ENCODE results near the gene TAGLN. TPM values are rescaled to one million over a fixed set of nuclear protein-coding genes. Genes with fewer than 3 reads are reported as not detected.
"Not testable (repeated sequence)": the region's sequence is repeated elsewhere in the genome, so short reads cannot be mapped to it uniquely, and the experiment has no call there.

The TAGLN gene
- total RNA-seq, 2 experiments from 2014 or later = 8.4 to 9.5 TPM

DNA sequence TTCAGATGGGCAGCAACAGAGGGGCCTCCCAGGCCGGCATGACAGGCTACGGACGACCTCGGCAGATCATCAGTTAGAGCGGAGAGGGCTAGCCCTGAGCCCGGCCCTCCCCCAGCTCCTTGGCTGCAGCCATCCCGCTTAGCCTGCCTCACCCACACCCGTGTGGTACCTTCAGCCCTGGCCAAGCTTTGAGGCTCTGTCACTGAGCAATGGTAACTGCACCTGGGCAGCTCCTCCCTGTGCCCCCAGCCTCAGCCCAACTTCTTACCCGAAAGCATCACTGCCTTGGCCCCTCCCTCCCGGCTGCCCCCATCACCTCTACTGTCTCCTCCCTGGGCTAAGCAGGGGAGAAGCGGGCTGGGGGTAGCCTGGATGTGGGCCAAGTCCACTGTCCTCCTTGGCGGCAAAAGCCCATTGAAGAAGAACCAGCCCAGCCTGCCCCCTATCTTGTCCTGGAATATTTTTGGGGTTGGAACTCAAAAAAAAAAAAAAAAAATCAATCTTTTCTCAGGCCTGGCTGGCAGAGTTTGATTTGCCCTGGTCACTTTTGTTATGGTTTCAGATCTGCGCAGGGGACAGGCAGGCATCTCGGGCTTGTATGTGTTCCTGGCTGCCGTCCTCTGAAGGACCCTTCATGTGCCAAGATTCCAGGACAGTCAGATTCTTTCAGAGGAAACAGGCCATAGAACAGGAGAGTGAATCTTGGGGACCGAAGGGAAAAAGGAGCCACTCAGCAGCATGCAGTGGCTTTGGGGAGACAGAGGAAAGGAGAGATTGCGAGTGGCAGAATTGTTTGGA lies 5.3 kb downstream of the TAGLN start:
- no peak overlapping the region for H3K4me3 ChIP-seq (ENCODE audit: low read length)
- intact Hi-C loops (cut with DNase I, micrococcal nuclease) = no loop called here
- no peak for DNase-seq
- H3K27me3 ChIP-seq (ENCODE audit: control insufficient read depth in 1 of 2, insufficient read depth in 2 of 2, low read length in 2 of 2) = no peaks in the 10 kb centered on the region
- Mint-ChIP-seq H3K4me1 (ENCODE audit: low read depth) (no peaks in the 10 kb centered on the region), H3K36me3 (ENCODE audit: low read depth) (peaks cover 37% of the 10 kb centered on the region), H3K27ac (peak overlapping the region; percentile 51), H3K9me3 (no peaks in the 10 kb centered on the region), H3K27me3 (no peaks in the 10 kb centered on the region), H3K4me3 (no peak overlapping the region)
- H3K36me3 ChIP-seq (ENCODE audit: insufficient read depth, low read length) = peaks cover 32% of the 10 kb centered on the region
- H3K27ac ChIP-seq (ENCODE audit: low read depth in 1 of 2, low read length in 2 of 2) = no peak overlapping the region
- POLR2A ChIA-PET = interaction anchor here (0.6 kb wide), 1 partner anchor 43 kb away, joined by 4 read pairs; no protein-coding TSS in a partner anchor
- H3K4me1 ChIP-seq (ENCODE audit: insufficient read depth, low read length) = no peaks in the 10 kb centered on the region
- CTCF ChIA-PET = no interaction called here
- H3K9me3 ChIP-seq (ENCODE audit: control insufficient read depth in 1 of 2, insufficient read depth in 1 of 2, low read length in 2 of 2) = no peaks in the 10 kb centered on the region
- no peak for ATAC-seq (ENCODE audit: poor library complexity)
- TF ChIP-seq CTCF (IDR thresholded peaks at IDR 0.05) = no peak

DNA sequence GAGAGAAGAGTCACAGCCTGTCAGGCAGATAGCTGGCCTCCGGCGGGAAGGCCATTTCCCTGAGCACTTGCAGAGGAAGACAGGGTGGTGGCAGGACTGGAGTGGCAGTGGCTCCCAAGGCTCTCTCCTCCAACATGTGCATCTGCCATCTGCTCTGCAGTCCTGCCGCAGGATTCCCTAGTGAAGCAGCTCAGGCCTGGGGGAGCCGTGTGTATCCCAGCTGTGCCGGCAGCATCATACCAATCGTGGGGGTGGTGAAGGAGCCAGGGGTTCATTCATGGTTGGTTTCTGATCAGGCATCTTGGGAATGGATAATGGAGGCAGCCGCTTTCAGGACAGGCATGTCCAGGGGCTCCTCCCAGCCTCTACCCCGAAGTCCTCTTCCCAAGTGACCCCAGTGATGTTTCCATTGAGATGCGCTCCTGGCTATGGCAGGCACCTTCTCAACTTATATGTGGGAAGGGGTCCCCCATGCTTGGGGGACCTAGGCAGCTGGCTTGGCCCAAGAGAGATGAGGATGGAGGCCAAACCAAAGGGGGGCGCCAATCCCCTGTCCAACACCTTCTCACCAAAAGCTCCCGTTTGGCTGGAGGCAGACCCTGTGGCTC lies 6.1 kb downstream of the TAGLN start:
- Histone ChIP-seq H3K4me3 (ENCODE audit: low read length) (no peak overlapping the region), H3K27me3 (ENCODE audit: control insufficient read depth in 1 of 2, insufficient read depth in 2 of 2, low read length in 2 of 2) (no peaks in the 10 kb centered on the region), H3K4me1 (ENCODE audit: insufficient read depth, low read length) (no peaks in the 10 kb centered on the region), H3K9me3 (ENCODE audit: control insufficient read depth in 1 of 2, insufficient read depth in 1 of 2, low read length in 2 of 2) (no peaks in the 10 kb centered on the region), H3K36me3 (ENCODE audit: insufficient read depth, low read length) (peaks cover 33% of the 10 kb centered on the region), H3K27ac (ENCODE audit: low read depth in 1 of 2, low read length in 2 of 2) (no peak overlapping the region)
- H3K4me1 Mint-ChIP-seq (ENCODE audit: low read depth) = peaks cover 4% of the 10 kb centered on the region
- intact Hi-C loops (cut with DNase I, micrococcal nuclease) = no loop called here
- H3K27ac Mint-ChIP-seq = peak overlapping the region; percentile 51
- DNase-seq = no peak
- no peaks in the 10 kb centered on the region for H3K27me3 Mint-ChIP-seq
- no peak overlapping the region for H3K4me3 Mint-ChIP-seq
- TF ChIP-seq CTCF (IDR thresholded peaks at IDR 0.05) = no peak
- peaks cover 46% of the 10 kb centered on the region for H3K36me3 Mint-ChIP-seq (ENCODE audit: low read depth)
- CTCF ChIA-PET = no interaction called here
- no peak for ATAC-seq (ENCODE audit: poor library complexity)
- H3K9me3 Mint-ChIP-seq = no peaks in the 10 kb centered on the region
- POLR2A ChIA-PET = no interaction called here

DNA sequence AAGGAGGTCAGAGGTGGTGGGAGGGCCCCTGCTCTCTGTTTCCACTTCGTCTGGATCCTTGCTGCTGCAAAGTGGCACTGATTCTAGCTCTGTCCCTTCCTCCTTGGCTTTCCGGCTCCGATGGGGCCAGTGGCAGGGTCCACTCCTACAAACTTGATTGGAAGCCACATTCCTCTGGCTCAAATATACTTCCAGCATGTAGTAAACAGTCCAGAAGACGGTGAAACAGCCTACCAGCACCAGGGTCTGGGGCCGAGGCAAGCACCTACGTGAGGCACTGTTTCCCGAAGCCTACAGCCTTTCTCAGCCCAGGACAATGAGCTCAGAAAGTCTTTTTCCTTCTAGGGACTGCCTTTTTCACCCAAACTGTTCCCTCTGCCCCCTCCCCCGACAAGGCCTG lies 6.9 kb downstream of the TAGLN start:
- H3K9me3 Mint-ChIP-seq; H3K27me3 Mint-ChIP-seq; H3K4me3 ChIP-seq (ENCODE audit: low read length); H3K4me1 ChIP-seq (ENCODE audit: insufficient read depth, low read length); H3K27ac ChIP-seq (ENCODE audit: low read depth in 1 of 2, low read length in 2 of 2); DNase-seq; H3K27ac Mint-ChIP-seq; ATAC-seq (ENCODE audit: poor library complexity); CTCF ChIA-PET; H3K9me3 ChIP-seq (ENCODE audit: control insufficient read depth in 1 of 2, insufficient read depth in 1 of 2, low read length in 2 of 2); intact Hi-C loops (cut with DNase I, micrococcal nuclease); H3K4me3 Mint-ChIP-seq; POLR2A ChIA-PET; H3K4me1 Mint-ChIP-seq (ENCODE audit: low read depth); H3K27me3 ChIP-seq (ENCODE audit: control insufficient read depth in 1 of 2, insufficient read depth in 2 of 2, low read length in 2 of 2): not testable (repeated sequence)
- H3K36me3 ChIP-seq (ENCODE audit: insufficient read depth, low read length) = peaks cover 39% of the 10 kb centered on the region
- H3K36me3 Mint-ChIP-seq (ENCODE audit: low read depth) = peaks cover 54% of the 10 kb centered on the region

DNA sequence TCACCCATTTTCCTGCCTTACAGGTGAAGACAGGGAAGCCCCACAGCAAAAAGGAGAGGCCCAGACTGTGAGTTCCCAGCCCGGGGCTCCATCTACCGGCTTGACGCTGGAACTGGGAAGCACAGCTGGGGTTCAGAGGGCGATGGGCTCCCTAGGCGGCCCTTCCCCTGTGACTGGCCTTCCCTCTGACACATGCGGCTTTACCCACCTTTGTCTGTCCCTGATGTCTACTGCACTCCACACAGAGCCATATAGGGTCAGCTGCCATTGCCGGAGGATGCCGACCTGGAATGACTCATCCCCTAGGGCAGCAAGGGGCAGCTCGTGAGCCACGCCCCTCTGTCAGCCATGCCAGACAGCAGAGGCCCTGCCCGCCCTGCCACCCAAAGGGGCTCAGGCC lies 7.7 kb downstream of the TAGLN start:
- H3K27ac Mint-ChIP-seq; H3K9me3 Mint-ChIP-seq; H3K4me1 Mint-ChIP-seq (ENCODE audit: low read depth); H3K9me3 ChIP-seq (ENCODE audit: control insufficient read depth in 1 of 2, insufficient read depth in 1 of 2, low read length in 2 of 2); H3K4me3 ChIP-seq (ENCODE audit: low read length); H3K27me3 Mint-ChIP-seq; H3K27ac ChIP-seq (ENCODE audit: low read depth in 1 of 2, low read length in 2 of 2); ATAC-seq (ENCODE audit: poor library complexity); CTCF ChIA-PET; intact Hi-C loops (cut with DNase I, micrococcal nuclease); H3K4me1 ChIP-seq (ENCODE audit: insufficient read depth, low read length); H3K27me3 ChIP-seq (ENCODE audit: control insufficient read depth in 1 of 2, insufficient read depth in 2 of 2, low read length in 2 of 2); POLR2A ChIA-PET; H3K4me3 Mint-ChIP-seq; DNase-seq: not testable (repeated sequence)
- H3K36me3 ChIP-seq (ENCODE audit: insufficient read depth, low read length) = peaks cover 46% of the 10 kb centered on the region
- peaks cover 61% of the 10 kb centered on the region for H3K36me3 Mint-ChIP-seq (ENCODE audit: low read depth)

DNA sequence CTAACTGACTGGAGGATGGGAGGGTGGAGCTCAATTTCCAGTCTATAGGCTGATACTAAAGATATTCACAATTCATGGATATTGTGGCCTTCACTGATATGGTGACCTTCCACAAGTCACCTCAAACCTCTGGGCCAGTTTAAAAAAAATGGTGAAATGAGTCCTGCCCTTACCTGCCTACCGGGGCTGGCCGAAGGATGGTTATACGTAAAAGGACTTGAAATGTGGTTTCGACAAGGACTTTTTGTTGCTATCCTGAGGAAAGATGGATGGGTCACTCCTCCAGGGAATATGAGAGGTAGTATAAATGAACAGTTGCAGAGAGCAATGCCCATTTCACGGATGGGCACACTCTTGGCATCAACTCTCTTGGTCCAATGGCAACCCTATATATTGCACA lies 8.3 kb downstream of the TAGLN start:
- ATAC-seq (ENCODE audit: poor library complexity); H3K9me3 Mint-ChIP-seq; intact Hi-C loops (cut with DNase I, micrococcal nuclease); CTCF ChIA-PET; H3K4me1 Mint-ChIP-seq (ENCODE audit: low read depth); H3K4me3 ChIP-seq (ENCODE audit: low read length); H3K4me1 ChIP-seq (ENCODE audit: insufficient read depth, low read length); H3K27ac ChIP-seq (ENCODE audit: low read depth in 1 of 2, low read length in 2 of 2); H3K4me3 Mint-ChIP-seq; H3K27ac Mint-ChIP-seq; DNase-seq; H3K27me3 ChIP-seq (ENCODE audit: control insufficient read depth in 1 of 2, insufficient read depth in 2 of 2, low read length in 2 of 2); H3K9me3 ChIP-seq (ENCODE audit: control insufficient read depth in 1 of 2, insufficient read depth in 1 of 2, low read length in 2 of 2); POLR2A ChIA-PET; H3K27me3 Mint-ChIP-seq: not testable (repeated sequence)
- H3K36me3 ChIP-seq (ENCODE audit: insufficient read depth, low read length) = peaks cover 46% of the 10 kb centered on the region
- H3K36me3 Mint-ChIP-seq (ENCODE audit: low read depth) = peaks cover 65% of the 10 kb centered on the region

- DNase-seq; H3K9me3 ChIP-seq (ENCODE audit: control insufficient read depth in 1 of 2, insufficient read depth in 1 of 2, low read length in 2 of 2); H3K4me3 Mint-ChIP-seq; POLR2A ChIA-PET; H3K9me3 Mint-ChIP-seq; ATAC-seq (ENCODE audit: poor library complexity); H3K27ac ChIP-seq (ENCODE audit: low read depth in 1 of 2, low read length in 2 of 2); H3K4me1 ChIP-seq (ENCODE audit: insufficient read depth, low read length); H3K4me3 ChIP-seq (ENCODE audit: low read length); H3K27me3 ChIP-seq (ENCODE audit: control insufficient read depth in 1 of 2, insufficient read depth in 2 of 2, low read length in 2 of 2); CTCF ChIA-PET; H3K27ac Mint-ChIP-seq; intact Hi-C loops (cut with DNase I, micrococcal nuclease); H3K27me3 Mint-ChIP-seq; H3K4me1 Mint-ChIP-seq (ENCODE audit: low read depth): not testable (repeated sequence)
- H3K36me3 ChIP-seq (ENCODE audit: insufficient read depth, low read length) = peaks cover 50% of the 10 kb centered on the region
- peaks cover 64% of the 10 kb centered on the region for H3K36me3 Mint-ChIP-seq (ENCODE audit: low read depth)
Measured at GRCh38 chr11:117208710-117209109, 9.5 kb downstream of the TAGLN start.
